Breast epithelium (tissue), 3 donors: Measurements from ENCODE around the gene C20orf144.

Experiments used
- CTCF ChIP-seq, 3 donors: fragments of 450-650 bp; IDR thresholded peaks; one replicate each; pipeline ENCODE4 v1.5.1; 2016 to 2017; ENCODE audit warnings: antibody characterized with exemption in 3 of 3, mild to moderate bottlenecking in 3 of 3, moderate library complexity in 3 of 3
- POLR2A ChIP-seq: fragments of 450-650 bp; IDR thresholded peaks from one replicate; pipeline ENCODE4 v1.6.1; 2016; ENCODE audit warnings: antibody characterized with exemption, mild to moderate bottlenecking, moderate library complexity
- POLR2AphosphoS5 ChIP-seq, 3 donors: sonication (generic); formaldehyde crosslinking; IDR thresholded peaks; one replicate each; pipeline ENCODE4 v1.6.1; 2017; ENCODE audit warnings: antibody characterized with exemption in 3 of 3

- TF ChIP-seq CTCF (IDR thresholded peaks at IDR 0.05) (no peak), POLR2AphosphoS5 (IDR thresholded peaks at IDR 0.05) (no peak), POLR2A (no peak)
Observed at GRCh38 chr20:33636776-33637175, 25.4 kb upstream of the C20orf144 start.
